Natural killer cell (primary cell): Measurements from ENCODE around the gene FAM98C. TPM values are rescaled to one million over a fixed set of nuclear protein-coding genes. Genes with fewer than 3 reads are reported as not detected.

Experiments used
- ATAC-seq, 3 donors: fragments of 150-1000 bp in 2 of 3; fragments of 200-7000 bp in 1 of 3; cut with Tn5 transposase; 1 replicate in 1 of 3; 2 replicates in 2 of 3; pipeline ENCODE4 v1.10.0; 2021; ENCODE audit warnings: mild to moderate bottlenecking in 2 of 3, moderate library complexity in 2 of 3
- DNase-seq, 2 donors: peaks; one replicate each; pipeline versions ENCODE4 v3.0.0 to v3.0.0-alpha.2; 2013 to 2021; ENCODE audit warnings: mixed read lengths in 1 of 2
- H3K27ac ChIP-seq: one replicate; pipeline ENCODE4 v1.5.1; 2013; ENCODE audit warnings: mild to moderate bottlenecking, low read length
- H3K27me3 ChIP-seq: one replicate; pipeline ENCODE4 v1.6.1; 2013; ENCODE audit warnings: low read length; ENCODE audit not compliant: control insufficient read depth, insufficient read depth
- H3K36me3 ChIP-seq: one replicate; pipeline ENCODE4 v1.6.1; 2013; ENCODE audit warnings: low read length; ENCODE audit not compliant: control insufficient read depth, insufficient read depth
- H3K4me1 ChIP-seq: one replicate; pipeline ENCODE4 v1.6.1; 2013; ENCODE audit warnings: low read length; ENCODE audit not compliant: control insufficient read depth, insufficient read depth
- H3K4me3 ChIP-seq: one replicate; pipeline ENCODE4 v1.5.1; 2013; ENCODE audit warnings: low read length
- H3K9me3 ChIP-seq: one replicate; pipeline ENCODE4 v1.6.1; 2013; ENCODE audit warnings: low read length; ENCODE audit not compliant: control insufficient read depth, insufficient read depth
- H3K27ac Mint-ChIP-seq, 2 donors: one replicate each; pipeline ENCODE4 v1.8.0; 2022; ENCODE audit warnings: mild to moderate bottlenecking in 2 of 2, mixed read lengths in 2 of 2, moderate library complexity in 1 of 2
- H3K27me3 Mint-ChIP-seq, 2 donors: one replicate each; pipeline ENCODE4 v1.8.0; 2022; ENCODE audit warnings: low read depth in 2 of 2, mixed read lengths in 2 of 2
- H3K36me3 Mint-ChIP-seq: one replicate; pipeline ENCODE4 v1.8.0; 2022; ENCODE audit warnings: mixed read lengths
- H3K4me1 Mint-ChIP-seq, 2 donors: one replicate each; pipeline ENCODE4 v1.8.0; 2022; ENCODE audit warnings: mixed read lengths in 2 of 2
- H3K4me3 Mint-ChIP-seq: one replicate; pipeline ENCODE4 v1.8.0; 2022; ENCODE audit warnings: mild to moderate bottlenecking, moderate library complexity, mixed read lengths
- H3K9me3 Mint-ChIP-seq, 2 donors: one replicate each; pipeline ENCODE4 v1.8.0; 2022; ENCODE audit warnings: mixed read lengths in 2 of 2
- WGBS: methylation state at CpG from one replicate; pipeline ENCODE4 v1.1.7; 2013; ENCODE audit warnings: missing lambda C conversion rate; ENCODE audit not compliant: insufficient coverage; 5-methylcytosine and 5-hydroxymethylcytosine counted together
- intact Hi-C: fragments of 100-400 bp; cut with micrococcal nuclease; formaldehyde crosslinking; loops from one replicate; pipeline ENCODE4 v1.14.2; 2022
- total RNA-seq, 4 donors: library from RNA; stranded (reverse); fragments of 120-200 nt in 1 of 4; gene quantifications; one replicate each; pipeline versions ENCODE4 v1.2.3 to v1.2.4, GENCODE V29; 2013 to 2022
- TF ChIP-seq, protein P1 (sequence below): fragments of 200-600 bp; IDR thresholded peaks from one replicate; pipeline ENCODE4 v1.8.0; 2022; ENCODE audit warnings: antibody characterized with exemption

FAM98C gene
- total RNA-seq, 3 donors from 2014 or later (not counting 1 experiment from before 2014, with no cell fraction given), result 36.9 to 42.1 (median 41.6) TPM

- TF ChIP-seq, protein P1, sequence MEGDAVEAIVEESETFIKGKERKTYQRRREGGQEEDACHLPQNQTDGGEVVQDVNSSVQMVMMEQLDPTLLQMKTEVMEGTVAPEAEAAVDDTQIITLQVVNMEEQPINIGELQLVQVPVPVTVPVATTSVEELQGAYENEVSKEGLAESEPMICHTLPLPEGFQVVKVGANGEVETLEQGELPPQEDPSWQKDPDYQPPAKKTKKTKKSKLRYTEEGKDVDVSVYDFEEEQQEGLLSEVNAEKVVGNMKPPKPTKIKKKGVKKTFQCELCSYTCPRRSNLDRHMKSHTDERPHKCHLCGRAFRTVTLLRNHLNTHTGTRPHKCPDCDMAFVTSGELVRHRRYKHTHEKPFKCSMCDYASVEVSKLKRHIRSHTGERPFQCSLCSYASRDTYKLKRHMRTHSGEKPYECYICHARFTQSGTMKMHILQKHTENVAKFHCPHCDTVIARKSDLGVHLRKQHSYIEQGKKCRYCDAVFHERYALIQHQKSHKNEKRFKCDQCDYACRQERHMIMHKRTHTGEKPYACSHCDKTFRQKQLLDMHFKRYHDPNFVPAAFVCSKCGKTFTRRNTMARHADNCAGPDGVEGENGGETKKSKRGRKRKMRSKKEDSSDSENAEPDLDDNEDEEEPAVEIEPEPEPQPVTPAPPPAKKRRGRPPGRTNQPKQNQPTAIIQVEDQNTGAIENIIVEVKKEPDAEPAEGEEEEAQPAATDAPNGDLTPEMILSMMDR, result no peak
- intact Hi-C loops, result no loop called here
These were observed 3.8 kb upstream of the FAM98C start for GRCh38 chr19:38399081-38399480.

DNA sequence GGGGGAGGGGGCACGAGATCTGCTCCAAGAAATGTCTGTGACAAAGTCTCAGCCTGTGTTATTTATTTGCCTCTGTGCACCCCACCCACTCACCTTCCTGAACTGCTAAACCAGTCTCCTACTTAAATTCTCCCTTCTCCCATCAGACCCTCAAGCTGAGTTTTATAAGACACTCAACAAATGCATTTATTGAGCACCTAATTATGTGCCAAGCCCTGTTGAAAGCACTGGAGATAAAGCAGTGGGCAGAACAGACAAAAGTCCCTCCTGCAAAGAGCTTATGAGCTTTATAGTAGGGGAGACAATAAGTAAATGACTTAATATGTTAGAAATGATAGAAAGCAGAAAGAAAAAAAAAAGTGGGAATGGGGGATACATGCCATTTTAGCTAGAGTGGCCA, 3.4 kb upstream of the FAM98C start:
- Histone ChIP-seq H3K36me3 (no peaks in the 10 kb centered on the region), H3K4me1 (peaks cover 24% of the 10 kb centered on the region), H3K27me3 (peaks cover 15% of the 10 kb centered on the region), H3K4me3 (no peak overlapping the region), H3K9me3 (no peaks in the 10 kb centered on the region), H3K27ac (no peak overlapping the region)
- Mint-ChIP-seq H3K27ac (no peak overlapping the region), H3K4me3 (no peak overlapping the region), H3K27me3 (peaks cover 29 to 31% of the 10 kb centered on the region in 2 donors), H3K4me1 (peaks cover 10 to 34% of the 10 kb centered on the region in 2 donors), H3K9me3 (no peaks in the 10 kb centered on the region), H3K36me3 (no peaks in the 10 kb centered on the region)
- ATAC-seq (no peak), DNase-seq (no peak)
- intact Hi-C loops, result no loop called here
- 64% methylated on average over 1 of the region's 1 CpG for WGBS
- TF ChIP-seq, protein P1, result no peak

More at GRCh38 chr19:38399081-38399480, 3.8 kb upstream of the FAM98C start:
- Mint-ChIP-seq H3K36me3 (no peaks in the 10 kb centered on the region), H3K4me1 (peaks cover 9 to 34% of the 10 kb centered on the region in 2 donors), H3K4me3 (no peak overlapping the region), H3K9me3 (no peaks in the 10 kb centered on the region), H3K27ac (no peak overlapping the region), H3K27me3 (peaks cover 31% of the 10 kb centered on the region in 2 donors)
- Histone ChIP-seq H3K36me3 (no peaks in the 10 kb centered on the region), H3K27ac (no peak overlapping the region), H3K27me3 (peaks cover 18% of the 10 kb centered on the region), H3K9me3 (no peaks in the 10 kb centered on the region), H3K4me1 (peaks cover 23% of the 10 kb centered on the region), H3K4me3 (no peak overlapping the region)
- ATAC-seq (no peak), DNase-seq (no peak)
- 82% methylated on average over 6 of the region's 9 CpGs for WGBS

DNA sequence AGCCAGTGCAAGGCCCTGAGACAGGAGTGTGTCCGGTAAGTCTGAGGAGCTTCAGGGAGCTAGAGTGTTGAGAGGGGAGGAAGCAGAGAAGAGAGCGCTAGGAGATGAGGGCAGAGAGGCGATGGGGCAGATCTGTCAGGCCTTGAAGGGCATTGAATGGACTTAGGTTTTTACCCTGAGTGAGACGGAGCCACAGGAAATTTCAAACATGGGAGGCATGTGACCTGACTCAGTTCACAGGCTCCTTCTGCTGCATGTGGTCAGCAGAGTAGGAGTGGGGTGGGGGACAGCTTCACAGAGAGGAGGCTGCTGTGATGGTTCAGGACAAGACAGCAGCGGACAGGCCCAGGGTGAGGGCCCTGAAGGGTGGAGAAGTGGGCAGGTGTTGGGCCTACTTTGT, 2.5 kb upstream of the FAM98C start:
- no peak for DNase-seq
- Histone ChIP-seq H3K36me3 (peaks cover 2% of the 10 kb centered on the region), H3K27me3 (peaks cover 8% of the 10 kb centered on the region), H3K4me3 (no peak overlapping the region), H3K27ac (no peak overlapping the region), H3K9me3 (no peaks in the 10 kb centered on the region), H3K4me1 (peaks cover 16% of the 10 kb centered on the region)
- TF ChIP-seq, protein P1, result no peak
- Mint-ChIP-seq H3K27ac (no peak overlapping the region), H3K9me3 (no peaks in the 10 kb centered on the region), H3K27me3 (peaks cover 25 to 29% of the 10 kb centered on the region in 2 donors), H3K36me3 (no peaks in the 10 kb centered on the region), H3K4me3 (no peak overlapping the region), H3K4me1 (peaks cover 10 to 27% of the 10 kb centered on the region in 2 donors)
- intact Hi-C loops, result loop anchor here (5.0 kb wide), 1 partner anchor 107 kb away; no protein-coding TSS in a partner anchor
- no peak for ATAC-seq
- 89% methylated on average over 5 of the region's 5 CpGs for WGBS

DNA sequence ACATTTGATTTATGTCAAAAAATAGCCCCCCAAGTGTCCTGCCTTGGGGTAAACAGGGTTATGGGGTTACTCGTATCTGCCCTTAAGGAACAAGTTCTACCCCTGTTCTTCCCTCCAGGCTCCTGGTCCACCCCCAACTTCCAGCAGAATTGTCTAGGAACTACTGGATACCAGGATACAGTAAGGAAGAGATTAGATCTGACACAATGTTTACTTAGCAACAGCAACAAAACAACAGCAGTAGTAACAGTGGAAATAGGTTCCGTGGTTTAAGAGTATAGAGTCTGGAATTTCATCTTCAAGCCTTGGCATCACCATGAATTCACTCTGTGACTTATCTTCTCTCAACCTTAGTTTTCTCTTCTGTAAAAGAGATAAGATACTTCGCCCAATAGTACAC, 1.7 kb upstream of the FAM98C start:
- H3K27ac ChIP-seq, result no peak overlapping the region
- no peak overlapping the region for H3K4me3 Mint-ChIP-seq
- peaks cover 10 to 27% of the 10 kb centered on the region in 2 donors for H3K4me1 Mint-ChIP-seq
- H3K4me3 ChIP-seq, result no peak overlapping the region
- H3K36me3 ChIP-seq, result peaks cover 5% of the 10 kb centered on the region
- WGBS, result 80% methylated on average over 2 of the region's 3 CpGs
- no peaks in the 10 kb centered on the region for H3K9me3 ChIP-seq
- H3K27me3 Mint-ChIP-seq, result peaks cover 25 to 29% of the 10 kb centered on the region in 2 donors
- H3K9me3 Mint-ChIP-seq, result no peaks in the 10 kb centered on the region
- TF ChIP-seq, protein P1, result no peak
- DNase-seq (no peak), ATAC-seq (no peak)
- peaks cover 7% of the 10 kb centered on the region for H3K27me3 ChIP-seq
- intact Hi-C loops, result loop anchor here (5.0 kb wide), 1 partner anchor 106 kb away; no protein-coding TSS in a partner anchor
- no peaks in the 10 kb centered on the region for H3K36me3 Mint-ChIP-seq
- peaks cover 16% of the 10 kb centered on the region for H3K4me1 ChIP-seq
- peak overlapping the region; percentile 73 to 81 for H3K27ac Mint-ChIP-seq
